Measurements from ENCODE around the gene ENTHD1.

DNA sequence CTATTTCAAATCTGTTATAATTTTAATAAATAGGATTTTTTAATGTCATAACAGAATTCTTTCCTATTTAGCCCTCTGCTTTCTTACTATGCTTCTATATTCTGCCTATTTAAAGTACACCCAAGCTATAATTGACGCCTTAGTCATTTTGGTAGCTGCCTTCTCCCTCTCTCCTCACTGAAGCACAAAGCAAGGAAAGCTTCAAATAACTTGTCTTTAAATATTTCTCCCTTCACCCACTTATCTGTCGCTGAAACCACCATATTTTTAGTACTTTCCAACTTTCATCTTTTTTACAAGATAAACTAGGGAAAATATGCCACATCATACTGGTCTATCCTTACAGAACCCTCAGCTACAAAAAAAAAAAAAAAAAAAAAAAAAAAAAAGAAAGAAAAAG, 127.9 kb downstream of the ENTHD1 start:
- TF ChIP-seq, protein P1, sequence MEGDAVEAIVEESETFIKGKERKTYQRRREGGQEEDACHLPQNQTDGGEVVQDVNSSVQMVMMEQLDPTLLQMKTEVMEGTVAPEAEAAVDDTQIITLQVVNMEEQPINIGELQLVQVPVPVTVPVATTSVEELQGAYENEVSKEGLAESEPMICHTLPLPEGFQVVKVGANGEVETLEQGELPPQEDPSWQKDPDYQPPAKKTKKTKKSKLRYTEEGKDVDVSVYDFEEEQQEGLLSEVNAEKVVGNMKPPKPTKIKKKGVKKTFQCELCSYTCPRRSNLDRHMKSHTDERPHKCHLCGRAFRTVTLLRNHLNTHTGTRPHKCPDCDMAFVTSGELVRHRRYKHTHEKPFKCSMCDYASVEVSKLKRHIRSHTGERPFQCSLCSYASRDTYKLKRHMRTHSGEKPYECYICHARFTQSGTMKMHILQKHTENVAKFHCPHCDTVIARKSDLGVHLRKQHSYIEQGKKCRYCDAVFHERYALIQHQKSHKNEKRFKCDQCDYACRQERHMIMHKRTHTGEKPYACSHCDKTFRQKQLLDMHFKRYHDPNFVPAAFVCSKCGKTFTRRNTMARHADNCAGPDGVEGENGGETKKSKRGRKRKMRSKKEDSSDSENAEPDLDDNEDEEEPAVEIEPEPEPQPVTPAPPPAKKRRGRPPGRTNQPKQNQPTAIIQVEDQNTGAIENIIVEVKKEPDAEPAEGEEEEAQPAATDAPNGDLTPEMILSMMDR (IDR thresholded peaks at IDR 0.05; ENCODE audit: extremely low read depth in 1 of 2, insufficient read depth in 1 of 2, low read depth in 1 of 2, low read length in 2 of 2): no peak
- TF ChIP-seq POLR2A (IDR thresholded peaks at IDR 0.05; ENCODE audit: low read depth, low read length) (no peak), POLR2AphosphoS5 (IDR thresholded peaks at IDR 0.05; ENCODE audit: insufficient read depth, low read depth, low read length) (no peak)
